Mucosa of descending colon (tissue), 3 donors: ENCODE data around the gene MAML3. TPM values are rescaled to one million over a fixed set of nuclear protein-coding genes. Genes with fewer than 3 reads are reported as not detected.

Source experiments
- ATAC-seq: fragments of 200-7000 bp; cut with Tn5 transposase; one replicate; pipeline ENCODE4 v1.9.1; 2020; ENCODE audit warnings: mild to moderate bottlenecking, moderate library complexity
- DNase-seq, 3 donors: peaks; one replicate each; pipeline ENCODE4 v3.0.0-alpha.2; 2020
- H3K36me3 ChIP-seq: fragments of 200-600 bp; one replicate; pipeline ENCODE4 v1.8.0; 2021; ENCODE audit warnings: low read depth, mild to moderate bottlenecking
- H3K4me1 ChIP-seq: fragments of 200-600 bp; one replicate; pipeline ENCODE4 v1.8.0; 2021; ENCODE audit warnings: low read depth, mild to moderate bottlenecking
- H3K4me3 ChIP-seq: fragments of 200-600 bp; one replicate; pipeline ENCODE4 v1.8.0; 2021; ENCODE audit warnings: mild to moderate bottlenecking
- H3K9me3 ChIP-seq: fragments of 200-600 bp; one replicate; pipeline ENCODE4 v1.8.0; 2021; ENCODE audit warnings: mild to moderate bottlenecking
- intact Hi-C, 2 donors: fragments of 100-400 bp; cut with DNase I in 1 of 2; cut with micrococcal nuclease in 1 of 2; formaldehyde crosslinking; loops; one replicate each; pipeline versions ENCODE4 v1.11.0 to v1.11.1; 2022; cut with DNase I, micrococcal nuclease
- total RNA-seq, 3 donors: library from RNA; stranded (reverse); fragmentation: NEBNext Ultra II Directional in 2 of 3; extraction: Animal tissue kit (Norgen Biotek cat#: 25700) in 2 of 3; gene quantifications; one replicate each; pipeline versions ENCODE4 v1.2.1 to v1.2.4, GENCODE V29; 2021 to 2023
- TF ChIP-seq, protein P1 (sequence below): fragments of 200-600 bp; IDR thresholded peaks from one replicate; pipeline ENCODE4 v1.8.0; 2022; ENCODE audit warnings: antibody characterized with exemption, mild to moderate bottlenecking
- donor health status: DM: no; HTN: no; CAD: no; lungs with moderate emphysema.
- donor health status: DM: no; HTN: no; CAD: no.
- donor health status: DM: no; HTN: yes; CAD: no.

Gene MAML3
- total RNA-seq, 3 donors from 2014 or later = 10.4 to 23.5 (median 14.8) TPM

DNA sequence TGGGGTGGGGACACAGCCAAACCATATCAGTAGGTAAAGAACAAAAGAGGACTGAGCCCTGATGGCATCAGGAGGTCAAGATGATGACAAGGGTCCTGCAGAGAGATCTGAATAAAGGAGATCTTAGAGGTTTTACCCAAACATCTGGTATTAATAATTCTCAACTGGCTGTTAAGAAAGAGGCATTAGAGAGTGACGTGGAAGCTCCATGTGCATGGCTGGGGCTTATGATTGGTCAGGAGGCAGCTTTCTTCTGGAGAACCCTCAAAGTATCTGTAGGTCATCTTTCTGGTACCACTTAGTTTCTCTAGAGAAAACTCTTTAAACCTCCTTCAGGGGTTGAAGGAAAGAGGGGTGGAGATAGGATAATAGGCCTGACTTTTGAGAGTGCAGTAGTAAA is 469.6 kb downstream of the MAML3 start:
- Histone ChIP-seq H3K36me3 (no peaks in the 10 kb centered on the region), H3K9me3 (no peaks in the 10 kb centered on the region), H3K4me3 (no peak overlapping the region), H3K4me1 (peaks cover 24% of the 10 kb centered on the region)
- TF ChIP-seq, protein P1, sequence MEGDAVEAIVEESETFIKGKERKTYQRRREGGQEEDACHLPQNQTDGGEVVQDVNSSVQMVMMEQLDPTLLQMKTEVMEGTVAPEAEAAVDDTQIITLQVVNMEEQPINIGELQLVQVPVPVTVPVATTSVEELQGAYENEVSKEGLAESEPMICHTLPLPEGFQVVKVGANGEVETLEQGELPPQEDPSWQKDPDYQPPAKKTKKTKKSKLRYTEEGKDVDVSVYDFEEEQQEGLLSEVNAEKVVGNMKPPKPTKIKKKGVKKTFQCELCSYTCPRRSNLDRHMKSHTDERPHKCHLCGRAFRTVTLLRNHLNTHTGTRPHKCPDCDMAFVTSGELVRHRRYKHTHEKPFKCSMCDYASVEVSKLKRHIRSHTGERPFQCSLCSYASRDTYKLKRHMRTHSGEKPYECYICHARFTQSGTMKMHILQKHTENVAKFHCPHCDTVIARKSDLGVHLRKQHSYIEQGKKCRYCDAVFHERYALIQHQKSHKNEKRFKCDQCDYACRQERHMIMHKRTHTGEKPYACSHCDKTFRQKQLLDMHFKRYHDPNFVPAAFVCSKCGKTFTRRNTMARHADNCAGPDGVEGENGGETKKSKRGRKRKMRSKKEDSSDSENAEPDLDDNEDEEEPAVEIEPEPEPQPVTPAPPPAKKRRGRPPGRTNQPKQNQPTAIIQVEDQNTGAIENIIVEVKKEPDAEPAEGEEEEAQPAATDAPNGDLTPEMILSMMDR = no peak
- DNase-seq = no peak
- ATAC-seq = no peak
- intact Hi-C loops = no loop called here

DNA sequence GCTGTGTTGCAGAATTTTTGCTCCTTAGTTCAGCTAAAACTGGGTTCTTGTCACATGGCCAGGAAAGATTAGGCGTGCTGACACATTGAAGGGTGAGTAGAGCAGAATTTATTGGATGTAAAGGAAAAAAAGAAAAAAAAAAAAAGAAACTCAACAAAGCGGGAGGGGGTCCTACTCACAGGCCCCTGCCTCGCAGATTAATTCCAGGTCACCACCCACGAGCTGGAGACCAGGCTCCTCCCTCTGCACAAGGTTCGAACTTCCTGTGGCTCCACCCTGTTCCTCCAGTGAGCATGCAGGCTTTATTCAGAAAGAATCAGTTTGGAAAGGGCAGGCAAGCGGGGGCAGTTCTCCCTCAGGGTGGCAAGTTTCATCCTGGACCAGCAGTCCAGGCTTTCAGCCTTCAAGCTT is 471.2 kb downstream of the MAML3 start:
- no peak overlapping the region for H3K4me3 ChIP-seq
- no peaks in the 10 kb centered on the region for H3K36me3 ChIP-seq
- DNase-seq = no peak
- peak; percentile 51 for ATAC-seq
- H3K4me1 ChIP-seq = peaks cover 24% of the 10 kb centered on the region
- no peaks in the 10 kb centered on the region for H3K9me3 ChIP-seq
- TF ChIP-seq, protein P1 = no peak
- intact Hi-C loops = no loop called here

- intact Hi-C loops = no loop called here
- no peaks in the 10 kb centered on the region for H3K36me3 ChIP-seq
- no peak overlapping the region for H3K4me3 ChIP-seq
- H3K9me3 ChIP-seq = no peaks in the 10 kb centered on the region
- TF ChIP-seq, protein P1 = no peak
- peaks cover 24% of the 10 kb centered on the region for H3K4me1 ChIP-seq
- no peak for ATAC-seq
- no peak for DNase-seq
Observed at GRCh38 chr4:139682309-139682708, 471.7 kb downstream of the MAML3 start.

DNA sequence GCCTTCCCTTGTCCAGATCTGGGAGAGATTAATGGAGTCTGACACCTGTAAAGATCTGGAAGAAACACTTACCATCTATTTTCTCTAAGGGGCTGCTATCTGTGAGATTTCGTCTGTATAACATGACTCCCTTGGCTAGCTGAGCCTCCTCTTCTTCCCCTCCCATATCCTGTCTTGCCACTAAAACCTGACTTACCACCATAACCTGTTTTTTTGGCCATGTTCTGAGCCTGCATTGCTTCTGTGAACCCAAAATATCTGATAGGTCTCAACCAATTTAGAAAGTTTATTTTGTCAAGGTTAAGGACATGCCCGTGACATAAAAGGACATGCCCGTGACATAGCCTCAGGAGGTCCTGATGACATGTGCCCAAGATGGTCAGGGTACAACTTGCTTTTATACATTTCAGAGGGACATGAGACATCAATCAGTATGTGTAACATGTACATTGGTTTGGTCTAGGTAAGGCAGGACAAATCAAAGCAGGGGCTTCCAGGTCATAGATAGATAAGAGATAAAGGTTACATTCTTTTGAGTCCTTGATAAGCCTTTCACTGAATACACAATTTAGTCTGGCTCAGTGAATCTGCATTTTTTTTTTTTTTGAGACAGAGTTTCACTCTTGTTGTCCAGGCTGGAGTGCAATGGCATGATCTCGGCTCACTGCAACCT is 476.9 kb downstream of the MAML3 start:
- intact Hi-C loops = no loop called here
- TF ChIP-seq, protein P1 = no peak
- H3K4me1 ChIP-seq = no peaks in the 10 kb centered on the region
- DNase-seq (no peak), ATAC-seq (no peak)
- H3K4me3 ChIP-seq = no peak overlapping the region
- no peaks in the 10 kb centered on the region for H3K36me3 ChIP-seq
- H3K9me3 ChIP-seq = no peaks in the 10 kb centered on the region

DNA sequence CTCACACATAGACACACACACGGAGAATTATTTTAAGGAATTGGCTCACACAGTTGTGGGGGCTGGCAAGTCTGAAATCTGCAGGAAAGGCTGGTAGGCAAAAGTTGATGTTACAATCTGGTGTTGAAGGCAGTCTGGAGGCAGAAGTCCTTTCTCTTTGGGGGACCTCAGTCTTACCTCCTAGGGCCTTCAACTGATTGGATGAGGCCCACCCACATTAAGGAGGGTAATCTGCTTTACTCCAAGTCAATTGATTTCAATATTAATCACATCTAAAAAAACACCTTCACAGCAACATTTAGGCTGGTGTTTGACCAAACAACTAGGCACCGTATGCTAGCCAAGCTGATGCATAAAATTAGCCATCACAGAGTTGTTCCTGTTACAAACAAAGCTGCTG is 477.6 kb downstream of the MAML3 start:
- Histone ChIP-seq H3K4me1 (no peaks in the 10 kb centered on the region), H3K36me3 (no peaks in the 10 kb centered on the region), H3K9me3 (no peaks in the 10 kb centered on the region), H3K4me3 (no peak overlapping the region)
- intact Hi-C loops = no loop called here
- ATAC-seq = no peak
- TF ChIP-seq, protein P1 = no peak
- DNase-seq = no peak

- H3K36me3 ChIP-seq = no peaks in the 10 kb centered on the region
Observed at GRCh38 chr4:139675651-139676050, 478.3 kb downstream of the MAML3 start.

More at GRCh38 chr4:139675651-139676050, 478.3 kb downstream of the MAML3 start:
- H3K9me3 ChIP-seq = no peaks in the 10 kb centered on the region
- DNase-seq (no peak), ATAC-seq (no peak)
- no peaks in the 10 kb centered on the region for H3K4me1 ChIP-seq
- TF ChIP-seq, protein P1 = no peak
- no peak overlapping the region for H3K4me3 ChIP-seq
- intact Hi-C loops = no loop called here
